T-cell (primary cell): ENCODE measurements around the gene FRMD3. TPM values are rescaled to one million over a fixed set of nuclear protein-coding genes. Genes with fewer than 3 reads are reported as not detected.

Source experiments
- ATAC-seq, 4 experiments: fragments of 200-7000 bp in 3 of 4; fragments of 150-1000 bp in 1 of 4; cut with Tn5 transposase; replicated peaks in 1 of 4; 1 replicate in 3 of 4; 2 replicates in 1 of 4; pipeline ENCODE4 v1.10.0; 2021; ENCODE audit warnings: moderate library complexity in 3 of 4, mild to moderate bottlenecking in 2 of 4, moderate number of reproducible peaks in 1 of 4
- CTCF ChIA-PET, 2 donors: fragments of 300-600 bp; sonication (Branson Sonifier 250); formaldehyde crosslinking; loops; one replicate each; lab custom pipeline; 2022; ENCODE audit warnings: antibody characterized with exemption in 2 of 2; lab: Charles Lee
- POLR2A ChIA-PET, 2 donors: fragments of 300-600 bp; sonication (Branson Sonifier 250); formaldehyde crosslinking; loops; one replicate each; lab custom pipeline; 2022; ENCODE audit warnings: antibody characterized with exemption in 2 of 2; lab: Charles Lee
- DNase-seq, 35 experiments: peaks; one replicate each; pipeline versions ENCODE4 v3.0.0 to v3.0.0-alpha.2; 2013 to 2023
- H3K27ac ChIP-seq: one replicate; pipeline ENCODE4 v1.5.1; 2013; ENCODE audit warnings: low read length
- H3K27me3 ChIP-seq, 2 experiments: replicated peaks in 1 of 2; 1 replicate in 1 of 2; 2 replicates in 1 of 2; pipeline versions ENCODE4 v1.6.1 to v1.7.0; 2013; ENCODE audit warnings: low read length in 1 of 2, mixed read lengths in 1 of 2; ENCODE audit not compliant: control insufficient read depth in 2 of 2, insufficient read depth in 2 of 2; ENCODE audit errors: extremely low read depth in 1 of 2
- H3K36me3 ChIP-seq, 2 donors: 1 replicate in 1 of 2; 2 replicates in 1 of 2; pipeline versions ENCODE4 v1.6.1 to v1.7.0; 2013; ENCODE audit warnings: low read length in 1 of 2; ENCODE audit not compliant: control insufficient read depth in 2 of 2, insufficient read depth in 1 of 2; ENCODE audit errors: extremely low read depth in 1 of 2
- H3K4me1 ChIP-seq, 2 experiments: 1 replicate in 1 of 2; 2 replicates in 1 of 2; pipeline versions ENCODE4 v1.6.1 to v1.7.0; 2013; ENCODE audit warnings: low read length in 2 of 2, mixed read lengths in 1 of 2; ENCODE audit not compliant: insufficient read depth in 2 of 2, control insufficient read depth in 1 of 2; ENCODE audit errors: extremely low read depth in 1 of 2
- H3K4me3 ChIP-seq, 2 donors: 1 replicate in 1 of 2; 2 replicates in 1 of 2; pipeline versions ENCODE4 v1.5.1 to v1.7.0; 2013; ENCODE audit warnings: mild to moderate bottlenecking in 2 of 2, low read length in 1 of 2, moderate library complexity in 1 of 2; ENCODE audit not compliant: control insufficient read depth in 1 of 2; ENCODE audit errors: extremely low read depth in 1 of 2
- H3K9me3 ChIP-seq: 2 replicates; pipeline ENCODE4 v1.7.0; 2013
- H3K27ac Mint-ChIP-seq, 2 donors: one replicate each; pipeline ENCODE4 v1.8.0; 2020 to 2021; ENCODE audit warnings: mild to moderate bottlenecking in 2 of 2, mixed read lengths in 2 of 2
- H3K27me3 Mint-ChIP-seq, 2 donors: one replicate each; pipeline ENCODE4 v1.8.0; 2021 to 2022; ENCODE audit warnings: mixed read lengths in 2 of 2
- H3K36me3 Mint-ChIP-seq: one replicate; pipeline ENCODE4 v1.8.0; 2021; ENCODE audit warnings: mixed read lengths
- H3K4me1 Mint-ChIP-seq, 3 donors: one replicate each; pipeline ENCODE4 v1.8.0; 2020 to 2022; ENCODE audit warnings: mixed read lengths in 3 of 3, mild to moderate bottlenecking in 1 of 3
- H3K4me3 Mint-ChIP-seq, 3 donors: one replicate each; pipeline ENCODE4 v1.8.0; 2020 to 2022; ENCODE audit warnings: mild to moderate bottlenecking in 3 of 3, mixed read lengths in 3 of 3, moderate library complexity in 3 of 3
- H3K9me3 Mint-ChIP-seq, 3 donors: one replicate each; pipeline ENCODE4 v1.8.0; 2020 to 2022; ENCODE audit warnings: mixed read lengths in 3 of 3
- WGBS: methylation state at CpG from one replicate; pipeline ENCODE4 v1.1.5; 2013; ENCODE audit warnings: missing lambda C conversion rate; ENCODE audit not compliant: insufficient coverage; 5-methylcytosine and 5-hydroxymethylcytosine counted together
- total RNA-seq, 35 experiments: library from RNA in 6 of 35; stranded (reverse) in 6 of 35; fragments of 120-200 nt in 1 of 35; gene quantifications; one replicate each; pipeline versions ENCODE4 v1.2.1 to v1.2.4 and lab custom pipeline; 2013 to 2026

FRMD3 gene
- total RNA-seq, 5 donors from 2014 or later (not counting 1 experiment from before 2014, with no cell fraction given), result 0.35 to 1.2 (median 0.55) TPM

- H3K36me3 ChIP-seq, result no peaks in the 10 kb centered on the region
- Mint-ChIP-seq H3K4me3 (no peak overlapping the region), H3K4me1 (no peaks in the 10 kb centered on the region), H3K36me3 (peaks cover 13% of the 10 kb centered on the region), H3K27ac (no peak overlapping the region), H3K9me3 (peaks cover 0 to 3% (median 0%) of the 10 kb centered on the region in 3 donors), H3K27me3 (no peaks in the 10 kb centered on the region)
- H3K27ac ChIP-seq, result no peak overlapping the region
- DNase-seq, result no peak
- no peak overlapping the region for H3K4me3 ChIP-seq
- ChIA-PET CTCF (no interaction called here), POLR2A (no interaction called here)
- no peaks in the 10 kb centered on the region for H3K9me3 ChIP-seq
- H3K27me3 ChIP-seq, result no peaks in the 10 kb centered on the region
- ATAC-seq, result no peak
- 90% methylated on average over 1 of the region's 1 CpG for WGBS
- no peaks in the 10 kb centered on the region for H3K4me1 ChIP-seq
These were observed 32.2 kb upstream of the FRMD3 start for GRCh38 chr9:83570359-83570758.

- no peak overlapping the region for H3K27ac Mint-ChIP-seq
- H3K4me3 Mint-ChIP-seq, result no peak overlapping the region
- ATAC-seq, result no peak
- H3K9me3 Mint-ChIP-seq, result peaks cover 0 to 3% (median 0%) of the 10 kb centered on the region in 3 donors
- no peak overlapping the region for H3K4me3 ChIP-seq
- ChIA-PET CTCF (interaction anchor here in 1 of 2 donors (0.5 to 0.6 kb wide), 2 partner anchors 16 to 394 kb away, joined by 3 to 4 read pairs; no protein-coding TSS in a partner anchor), POLR2A (no interaction called here)
- no peaks in the 10 kb centered on the region for H3K4me1 Mint-ChIP-seq
- no peak for DNase-seq
- WGBS, result 17% methylated on average over 1 of the region's 2 CpGs
- H3K4me1 ChIP-seq, result no peaks in the 10 kb centered on the region
- H3K36me3 ChIP-seq, result no peaks in the 10 kb centered on the region
- no peaks in the 10 kb centered on the region for H3K27me3 ChIP-seq
- H3K27ac ChIP-seq, result no peak overlapping the region
- H3K27me3 Mint-ChIP-seq, result no peaks in the 10 kb centered on the region
- H3K9me3 ChIP-seq, result no peaks in the 10 kb centered on the region
- H3K36me3 Mint-ChIP-seq, result peaks cover 9% of the 10 kb centered on the region
These were observed 31.1 kb upstream of the FRMD3 start for GRCh38 chr9:83569326-83569725.

GRCh38 chr9:83563360-83563759 is 25.2 kb upstream of the FRMD3 start:
- Mint-ChIP-seq H3K36me3 (peaks cover 4% of the 10 kb centered on the region), H3K27ac (no peak overlapping the region), H3K4me1 (no peaks in the 10 kb centered on the region), H3K9me3 (peaks cover 0 to 3% (median 0%) of the 10 kb centered on the region in 3 donors), H3K27me3 (no peaks in the 10 kb centered on the region), H3K4me3 (no peak overlapping the region)
- no peaks in the 10 kb centered on the region for H3K36me3 ChIP-seq
- H3K9me3 ChIP-seq, result no peaks in the 10 kb centered on the region
- WGBS, result no CpG with 5 or more reads among the region's 2 CpGs
- no peak for ATAC-seq
- H3K4me3 ChIP-seq, result no peak overlapping the region
- no peaks in the 10 kb centered on the region for H3K27me3 ChIP-seq
- H3K27ac ChIP-seq, result no peak overlapping the region
- no peaks in the 10 kb centered on the region for H3K4me1 ChIP-seq
- DNase-seq, result no peak
- ChIA-PET POLR2A (no interaction called here), CTCF (interaction anchor here (0.6 kb wide), 2 partner anchors 380 to 1021 kb away, joined by 3 to 8 read pairs; no protein-coding TSS in a partner anchor)

- 100% methylated on average over 4 of the region's 7 CpGs for WGBS
- Histone ChIP-seq H3K4me3 (no peak overlapping the region), H3K27ac (no peak overlapping the region), H3K27me3 (peaks cover 0 to 3% of the 10 kb centered on the region in 2 experiments), H3K36me3 (no peaks in the 10 kb centered on the region), H3K9me3 (no peaks in the 10 kb centered on the region), H3K4me1 (no peaks in the 10 kb centered on the region)
- H3K36me3 Mint-ChIP-seq, result peaks cover 17% of the 10 kb centered on the region
- H3K4me1 Mint-ChIP-seq, result no peaks in the 10 kb centered on the region
- ATAC-seq, result no peak
- H3K4me3 Mint-ChIP-seq, result no peak overlapping the region
- no peaks in the 10 kb centered on the region for H3K27me3 Mint-ChIP-seq
- no peak overlapping the region for H3K27ac Mint-ChIP-seq
- peaks cover 0 to 4% (median 0%) of the 10 kb centered on the region in 3 donors for H3K9me3 Mint-ChIP-seq
- no peak for DNase-seq
- ChIA-PET POLR2A (no interaction called here), CTCF (no interaction called here)
These were observed 22.1 kb upstream of the FRMD3 start for GRCh38 chr9:83560169-83560826.

GRCh38 chr9:83557771-83558170 is 19.6 kb upstream of the FRMD3 start:
- ChIA-PET POLR2A (no interaction called here), CTCF (interaction anchor here in 1 of 2 donors (0.6 kb wide), 1 partner anchor 468 kb away, joined by 3 read pairs; no protein-coding TSS in a partner anchor)
- H3K27ac ChIP-seq, result no peak overlapping the region
- DNase-seq, result no peak
- no peak for ATAC-seq
- H3K4me1 ChIP-seq, result no peaks in the 10 kb centered on the region
- no peaks in the 10 kb centered on the region for H3K9me3 ChIP-seq
- H3K4me3 Mint-ChIP-seq, result no peak overlapping the region
- H3K4me1 Mint-ChIP-seq, result no peaks in the 10 kb centered on the region
- peaks cover 0 to 11% of the 10 kb centered on the region in 2 experiments for H3K27me3 ChIP-seq
- peaks cover 0 to 4% of the 10 kb centered on the region in 2 donors for H3K27me3 Mint-ChIP-seq
- H3K9me3 Mint-ChIP-seq, result peaks cover 13 to 18% (median 17%) of the 10 kb centered on the region in 3 donors
- no peak overlapping the region for H3K4me3 ChIP-seq
- H3K36me3 Mint-ChIP-seq, result peaks cover 13% of the 10 kb centered on the region
- H3K36me3 ChIP-seq, result no peaks in the 10 kb centered on the region
- H3K27ac Mint-ChIP-seq, result no peak overlapping the region

GRCh38 chr9:83557317-83557716 is 19.1 kb upstream of the FRMD3 start:
- H3K36me3 ChIP-seq, result no peaks in the 10 kb centered on the region
- CTCF ChIA-PET, result interaction anchor here in 1 of 2 donors (0.6 kb wide), 1 partner anchor 468 kb away, joined by 3 read pairs; no protein-coding TSS in a partner anchor
- Mint-ChIP-seq H3K27me3 (peaks cover 0 to 4% of the 10 kb centered on the region in 2 donors), H3K4me3 (no peak overlapping the region), H3K4me1 (no peaks in the 10 kb centered on the region), H3K27ac (no peak overlapping the region), H3K36me3 (peaks cover 13% of the 10 kb centered on the region), H3K9me3 (peaks cover 16 to 21% (median 19%) of the 10 kb centered on the region in 3 donors)
- H3K27ac ChIP-seq, result no peak overlapping the region
- no peaks in the 10 kb centered on the region for H3K4me1 ChIP-seq
- POLR2A ChIA-PET, result no interaction called here
- WGBS, result no CpG with 5 or more reads among the region's 1 CpG
- ATAC-seq (no peak), DNase-seq (no peak)
- peaks cover 0 to 11% of the 10 kb centered on the region in 2 experiments for H3K27me3 ChIP-seq
- H3K9me3 ChIP-seq, result no peaks in the 10 kb centered on the region
- H3K4me3 ChIP-seq, result no peak overlapping the region
